GM19397 (cell line): ENCODE measurements around the gene PDE4D.
"Not testable (repeated sequence)": the region's sequence is repeated elsewhere in the genome, so short reads cannot be mapped to it uniquely, and the experiment has no call there.

Experiments
- ATAC-seq: cut with Tn5 transposase; IDR thresholded peaks from one replicate; pipeline ENCODE4 v1.9.1; 2021; ENCODE audit warnings: mild to moderate bottlenecking, moderate library complexity; ENCODE audit not compliant: unreplicated experiment

Gene PDE4D

DNA sequence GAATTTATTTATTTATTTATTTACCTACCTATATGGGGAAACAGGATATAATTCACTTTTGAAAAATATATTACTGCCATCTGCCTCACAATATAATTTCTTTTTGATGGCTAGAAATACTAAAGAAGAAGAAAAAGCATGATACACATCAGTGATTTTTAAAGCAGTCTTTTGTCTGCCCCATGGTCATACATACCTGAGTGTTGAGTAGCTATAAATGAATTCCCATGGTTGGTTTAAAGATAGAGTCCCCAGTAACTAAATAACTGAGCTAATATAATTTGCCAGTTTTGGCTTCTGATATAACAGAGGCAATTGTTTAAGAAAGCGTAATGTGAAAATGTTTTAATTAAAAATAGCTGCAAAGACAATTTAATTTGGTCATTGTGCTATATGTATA is 447.8 kb downstream of the PDE4D start:
- ATAC-seq: no peak

DNA sequence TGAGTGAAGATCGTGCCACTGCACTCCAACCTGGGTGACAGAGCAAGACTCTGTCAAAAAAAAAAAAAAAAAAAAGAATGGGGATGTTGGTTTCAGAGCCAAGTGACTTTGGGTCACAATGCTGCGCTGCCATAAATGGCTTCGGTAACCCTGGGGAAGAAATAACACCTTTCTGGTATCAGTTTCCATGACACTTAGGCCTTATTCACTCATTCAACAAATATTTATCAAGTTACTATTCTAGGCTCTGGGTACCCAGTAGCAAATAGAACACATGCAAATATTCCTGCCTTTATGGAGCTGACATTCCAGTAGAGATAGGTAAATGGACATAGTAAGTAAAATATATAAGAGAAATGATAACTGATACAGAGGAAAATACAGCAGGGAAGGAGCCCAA is 454.2 kb downstream of the PDE4D start:
- ATAC-seq: no peak

DNA sequence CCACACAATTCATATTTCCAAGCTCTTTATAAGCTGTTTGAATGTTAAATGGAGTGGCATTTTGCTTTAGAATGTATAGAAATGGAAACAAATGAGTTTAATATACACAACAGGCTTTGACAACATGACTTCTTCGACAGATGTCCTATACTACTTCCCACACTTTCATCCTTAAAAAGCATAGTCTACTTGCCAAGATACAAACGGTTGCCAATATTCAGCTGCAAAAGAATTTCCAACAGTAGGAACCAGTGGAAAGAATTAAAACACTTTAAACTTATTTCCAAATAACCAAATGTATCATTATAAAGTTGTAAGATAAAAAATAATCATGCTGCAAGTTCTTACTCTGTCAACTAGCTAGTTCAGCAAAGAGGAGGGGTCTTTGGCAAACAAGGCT is 456.4 kb downstream of the PDE4D start:
- no peak for ATAC-seq

DNA sequence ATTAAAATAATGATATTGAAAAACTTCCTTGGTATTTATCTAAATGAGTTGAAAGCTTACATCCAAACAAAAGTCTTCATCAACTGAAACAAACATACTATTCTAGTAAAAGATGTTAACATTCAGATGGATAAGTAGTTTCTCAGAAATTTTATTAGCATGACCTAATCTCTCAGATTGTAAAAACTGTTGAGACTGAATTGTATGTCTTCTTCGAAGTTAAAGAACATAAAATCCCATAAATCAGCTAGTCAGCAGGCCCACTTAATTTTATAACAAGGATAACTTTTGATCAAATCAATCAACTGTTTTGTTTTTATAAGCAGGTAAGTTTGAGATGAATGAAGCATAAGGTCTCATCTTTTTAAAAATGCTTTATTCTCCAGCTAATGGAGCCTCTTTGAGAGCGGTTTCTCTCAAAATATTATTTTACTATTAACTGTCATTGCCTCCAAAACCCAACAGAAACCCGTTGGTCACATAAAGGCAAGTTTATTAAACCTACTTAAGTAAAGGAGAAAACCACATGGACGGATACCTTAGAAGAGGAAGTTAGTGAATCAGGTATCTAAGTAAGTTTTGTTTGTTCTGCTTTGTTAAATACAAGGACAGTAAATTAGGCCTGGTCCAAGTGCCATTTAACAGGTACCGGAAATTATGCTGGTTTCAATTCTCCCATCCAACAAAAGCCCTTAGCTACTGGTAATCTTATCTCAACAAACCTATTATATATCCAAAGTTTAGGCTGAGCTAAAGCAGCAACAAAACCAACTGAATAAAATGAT is 457.0 kb downstream of the PDE4D start:
- no peak for ATAC-seq

DNA sequence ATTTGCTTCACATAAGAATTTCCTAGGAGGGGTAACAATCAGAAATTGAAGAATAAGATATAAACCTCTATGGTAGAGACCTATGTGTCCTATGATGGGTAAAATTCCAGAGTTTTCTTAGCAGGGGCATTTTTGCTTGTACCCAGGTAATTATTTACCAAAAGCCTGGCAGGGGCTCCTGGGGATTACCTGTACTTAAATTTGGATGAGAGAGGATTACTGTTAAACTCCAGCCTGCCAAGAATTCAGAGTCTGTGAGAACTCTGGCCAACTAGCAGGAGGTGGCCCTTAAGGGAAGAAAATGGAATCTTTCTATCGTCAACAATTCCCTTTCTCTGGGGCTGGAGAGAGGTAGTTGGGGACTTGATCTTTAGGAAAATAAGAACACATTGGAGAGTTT is 460.4 kb downstream of the PDE4D start:
- no peak for ATAC-seq

DNA sequence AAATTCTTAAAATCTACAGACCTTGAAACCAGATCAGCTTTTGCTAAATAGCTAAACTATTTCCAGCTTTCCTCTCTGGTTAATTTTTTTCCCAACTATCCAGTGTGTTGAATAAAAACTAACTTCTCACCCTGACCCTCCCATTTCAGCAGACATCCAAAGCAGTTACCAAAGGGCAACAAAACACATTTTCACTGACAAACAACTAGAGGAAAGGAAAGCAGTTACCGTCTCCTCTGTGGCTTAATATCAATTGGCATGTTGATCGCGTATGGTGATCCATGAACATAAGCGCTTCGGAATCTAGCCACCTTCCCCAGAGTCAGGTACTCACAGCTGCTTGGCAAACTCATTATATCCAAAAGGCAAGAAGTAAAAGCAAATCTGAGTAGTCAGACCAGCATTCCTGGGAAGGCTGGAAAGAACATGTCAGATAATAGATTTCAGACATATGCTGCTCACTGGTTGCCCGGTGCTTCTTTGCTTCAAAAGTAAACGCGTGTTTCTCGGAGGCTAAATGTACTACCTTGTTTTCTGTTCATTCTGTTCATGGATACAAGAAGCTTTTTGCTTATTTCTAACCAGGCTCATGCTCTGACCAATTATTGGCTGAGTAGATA is 463.4 kb downstream of the PDE4D start:
- no peak for ATAC-seq

DNA sequence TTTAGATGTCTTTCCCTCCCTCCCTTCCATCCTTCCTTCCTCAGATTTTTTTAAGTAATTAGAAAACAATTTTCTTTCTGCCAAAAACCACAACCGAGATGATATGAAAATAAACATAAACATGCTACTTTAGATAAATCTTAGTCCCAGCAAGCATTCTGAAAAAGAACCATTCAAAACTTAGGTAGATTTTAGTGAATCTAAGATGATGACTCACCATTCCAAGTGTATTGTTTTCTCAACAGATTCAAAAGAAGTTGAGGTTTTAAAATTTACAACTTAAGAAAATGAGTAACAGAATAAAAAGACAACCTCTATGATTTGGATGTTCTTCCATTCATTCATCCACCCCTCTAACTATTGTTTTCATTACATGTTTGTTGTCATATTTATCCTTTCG is 465.1 kb downstream of the PDE4D start:
- ATAC-seq: no peak

DNA sequence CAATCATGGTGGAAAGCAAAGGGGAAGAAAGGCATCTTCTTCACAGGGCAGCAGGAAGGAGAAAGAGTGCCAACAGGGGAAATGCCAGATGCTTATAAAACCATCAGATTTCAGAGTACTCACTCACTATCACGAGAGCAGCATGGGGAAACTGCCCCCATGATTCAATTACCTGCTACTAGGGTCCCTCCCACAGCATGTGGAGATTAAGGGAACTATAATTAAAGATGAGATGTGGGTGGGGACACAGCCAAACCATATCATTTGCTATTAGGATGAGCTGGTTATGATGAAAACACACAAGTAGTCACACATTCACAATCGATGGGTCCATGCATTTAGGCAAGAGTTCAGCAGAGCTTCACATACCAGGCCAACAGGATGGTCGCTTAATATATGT is 469.0 kb downstream of the PDE4D start:
- ATAC-seq: no peak

DNA sequence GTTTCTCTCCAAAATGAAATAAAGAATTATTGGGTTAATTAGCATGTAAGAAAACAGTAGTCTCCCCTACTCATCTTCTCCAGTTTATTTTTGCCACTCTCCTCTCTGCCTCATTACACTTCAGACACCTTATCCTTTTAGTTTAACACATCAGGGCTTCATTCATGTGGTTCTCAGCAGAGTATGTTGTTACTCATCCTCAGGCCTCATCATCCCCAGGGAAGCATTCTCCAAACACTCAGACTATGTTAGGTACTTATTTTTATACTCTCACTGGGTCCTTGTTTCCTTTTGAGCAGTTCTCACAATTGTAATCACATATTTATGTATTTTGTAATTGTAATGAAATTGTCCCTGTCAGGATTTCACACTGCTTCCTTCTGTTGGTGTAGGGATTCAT is 470.5 kb downstream of the PDE4D start:
- ATAC-seq: no peak

DNA sequence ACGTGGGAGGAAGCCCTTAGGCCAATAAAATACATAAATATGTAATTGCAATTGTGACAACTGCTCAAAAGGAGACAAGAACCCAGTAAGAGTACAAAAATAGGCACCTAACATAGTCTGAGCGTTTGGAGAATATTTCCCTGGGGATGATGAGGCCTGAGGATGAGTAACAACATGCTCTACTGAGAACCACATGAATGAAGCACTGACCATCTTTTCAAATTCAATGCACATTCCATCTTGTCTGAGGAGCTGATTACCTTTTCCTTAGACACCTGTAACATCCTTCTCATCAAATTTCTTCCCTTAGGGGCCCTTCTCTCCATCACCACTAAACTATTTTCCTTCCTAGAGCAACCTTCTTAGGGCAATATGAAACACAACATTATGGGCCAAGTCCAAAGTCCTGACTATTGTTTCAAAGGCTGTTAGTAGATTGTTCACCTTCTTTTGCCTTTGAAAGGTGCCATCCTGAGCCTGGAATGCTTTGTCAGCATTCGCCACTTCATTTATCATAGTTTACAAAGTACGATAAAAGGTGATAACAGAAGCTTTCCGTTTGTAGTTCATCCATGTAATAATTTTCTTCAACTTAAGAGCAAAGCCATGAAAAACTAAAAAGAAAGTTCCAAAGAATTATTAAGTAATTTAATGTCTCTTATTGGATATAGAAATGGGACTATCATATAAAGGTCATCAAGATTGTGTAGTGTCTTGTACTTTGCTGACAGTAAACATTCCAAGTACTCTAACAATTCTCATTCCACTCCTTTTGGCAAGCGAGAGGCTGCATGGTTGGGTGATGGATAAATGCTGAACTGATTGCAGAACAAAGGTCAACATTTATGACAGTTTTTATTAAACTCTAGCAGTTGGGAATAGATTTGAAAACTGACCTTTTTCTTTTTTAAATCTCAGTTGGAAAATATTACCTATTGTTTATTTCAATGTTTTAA is 471.3 kb downstream of the PDE4D start:
- ATAC-seq: no peak

DNA sequence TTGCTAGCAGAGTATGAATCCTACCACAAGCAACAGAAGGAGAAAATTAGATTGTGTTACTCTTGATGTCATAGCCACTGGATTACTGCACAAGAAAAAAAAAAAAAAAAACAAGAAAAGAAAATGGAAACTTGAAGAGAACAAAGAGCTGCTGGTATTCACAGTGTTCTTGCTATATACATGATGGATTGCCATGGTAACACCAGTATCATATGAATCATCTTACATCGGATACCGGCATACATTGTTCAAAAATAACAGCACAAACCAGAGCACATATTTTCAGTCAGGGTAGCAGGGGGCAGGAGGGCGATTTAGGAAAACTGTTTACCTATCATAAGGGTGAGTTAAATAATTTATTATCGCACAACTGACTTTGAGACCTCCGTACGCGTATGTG is 472.9 kb downstream of the PDE4D start:
- ATAC-seq: no peak

DNA sequence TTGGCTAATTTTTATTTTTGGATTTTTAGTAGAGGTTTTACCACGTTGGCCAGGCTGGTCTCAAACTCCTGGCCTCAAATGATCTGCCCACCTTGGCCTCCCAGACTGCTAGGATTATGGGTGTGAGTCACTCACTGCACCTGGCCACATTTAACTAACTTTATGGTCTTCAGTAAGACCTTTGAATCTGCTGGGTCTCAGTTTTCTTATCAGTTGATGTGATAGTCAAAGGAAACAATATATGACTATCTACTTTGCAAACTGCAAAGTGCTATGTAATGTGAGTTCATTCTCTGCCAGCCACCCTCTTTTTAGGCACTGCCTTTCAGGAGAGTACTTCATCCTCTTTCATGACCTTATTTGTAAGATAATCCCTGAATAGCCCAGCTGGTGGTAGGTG is 474.7 kb downstream of the PDE4D start:
- no peak for ATAC-seq

DNA sequence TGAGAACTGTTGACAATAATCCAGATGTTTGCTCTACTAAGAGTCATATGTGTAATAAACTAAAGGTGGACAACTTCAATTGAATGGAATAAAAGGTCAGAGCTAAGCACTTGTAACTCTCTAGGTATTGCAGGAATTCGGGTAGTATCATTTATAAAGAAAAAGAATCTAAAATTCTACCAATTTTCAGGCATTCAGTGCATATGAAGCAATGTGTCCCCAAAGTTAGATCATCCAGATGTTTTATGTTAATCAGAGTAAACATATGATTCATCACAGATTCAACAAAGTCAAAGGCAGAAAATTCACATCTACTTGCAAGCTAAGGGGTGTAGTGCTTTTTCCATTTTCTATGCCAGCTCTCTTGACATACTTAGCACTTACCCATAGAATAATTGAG is 477.1 kb downstream of the PDE4D start:
- no peak for ATAC-seq

DNA sequence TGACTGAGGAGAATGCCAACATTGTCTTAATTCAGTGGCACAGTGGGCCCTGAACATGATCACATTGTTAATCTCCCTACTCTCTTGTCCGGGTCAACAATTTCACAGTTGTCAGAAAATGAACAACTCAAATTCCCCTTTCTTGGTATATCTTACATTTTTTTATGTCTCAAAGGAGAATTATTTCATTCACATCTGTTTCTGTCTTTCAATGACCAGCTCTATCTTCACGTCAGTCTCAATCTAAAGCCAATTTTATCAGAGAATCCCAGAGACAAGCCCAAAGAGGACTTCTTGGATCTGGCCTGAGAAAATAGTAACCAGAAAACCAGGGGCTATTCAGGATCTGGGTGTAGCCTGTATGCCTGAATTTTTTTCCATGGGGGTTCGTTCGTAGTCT is 477.5 kb downstream of the PDE4D start:
- no peak for ATAC-seq

DNA sequence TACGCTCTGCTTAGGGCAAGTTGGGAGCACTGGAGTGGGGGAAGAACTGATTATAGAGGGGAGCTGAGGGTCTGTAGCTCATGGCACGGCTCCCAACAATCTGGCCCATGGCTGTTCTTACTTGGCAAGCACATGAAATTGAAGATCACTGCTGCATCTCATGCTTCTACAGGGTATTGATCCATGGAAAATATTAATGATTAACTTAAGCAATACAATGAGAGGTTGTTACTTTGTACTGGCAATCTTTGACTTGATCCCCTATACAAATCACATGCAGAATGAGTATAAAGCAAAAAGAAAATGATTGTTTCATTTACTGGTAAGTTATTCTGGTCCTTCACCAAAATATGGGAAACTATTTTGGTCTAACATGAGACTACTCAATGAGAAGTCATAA is 481.1 kb downstream of the PDE4D start:
- ATAC-seq: no peak

DNA sequence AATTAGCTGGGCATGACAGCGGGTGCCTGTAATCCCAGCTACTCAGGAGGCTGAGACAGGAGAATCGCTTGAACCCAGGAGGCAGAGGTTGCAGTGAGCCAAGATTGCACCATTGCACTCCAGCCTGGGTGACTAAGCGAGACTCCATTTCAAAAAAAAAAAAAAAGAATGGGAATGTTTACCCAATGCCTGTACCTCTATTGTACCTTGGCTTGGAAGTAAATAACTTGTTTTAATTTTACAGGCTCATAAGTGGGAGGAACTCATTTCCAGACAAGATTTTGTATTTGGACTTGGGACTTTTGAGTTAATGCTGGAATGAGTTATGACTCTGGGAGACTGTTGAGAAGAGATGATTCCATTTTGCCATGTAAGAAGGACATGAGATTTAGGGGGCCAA is 484.5 kb downstream of the PDE4D start:
- not testable (repeated sequence) for ATAC-seq

DNA sequence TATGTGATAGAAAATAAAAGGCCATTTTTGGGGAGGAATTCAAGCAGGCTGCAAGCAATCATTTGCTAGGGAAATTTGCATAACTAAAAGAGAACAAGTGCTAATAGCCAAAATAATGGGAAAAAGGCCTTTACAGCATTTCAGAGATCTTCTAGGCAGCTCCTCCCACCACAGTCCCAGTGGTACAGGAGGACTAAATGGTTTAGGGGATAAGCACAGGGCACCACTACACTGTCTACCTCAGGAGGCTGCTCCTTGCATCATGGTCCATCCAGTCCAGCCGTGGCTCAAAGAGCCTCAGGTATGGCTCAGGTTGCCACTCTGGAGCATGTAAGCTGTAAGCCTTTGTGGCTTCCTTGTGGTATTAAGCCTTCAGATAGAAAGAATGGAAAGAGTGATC is 485.6 kb downstream of the PDE4D start:
- no peak for ATAC-seq

DNA sequence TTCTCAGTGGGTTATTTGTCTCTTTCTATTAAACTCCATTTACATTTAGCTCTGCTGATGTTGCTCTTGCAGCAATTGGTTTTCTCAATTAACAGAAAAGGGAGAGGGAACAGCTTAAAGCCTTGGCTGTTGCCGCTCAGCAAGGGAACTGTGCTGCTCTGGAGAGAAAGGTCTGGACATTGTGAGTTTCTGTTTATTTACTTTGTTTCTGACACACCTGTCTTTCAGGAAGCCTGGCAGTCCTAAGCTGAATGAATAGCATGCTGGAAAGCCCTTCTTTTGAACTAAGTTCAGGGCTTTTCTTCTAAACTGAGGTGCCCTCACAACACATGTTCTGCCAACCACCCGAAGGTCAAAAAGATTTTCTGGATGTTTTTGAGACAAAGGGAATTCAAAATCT is 491.9 kb downstream of the PDE4D start:
- ATAC-seq: no peak

DNA sequence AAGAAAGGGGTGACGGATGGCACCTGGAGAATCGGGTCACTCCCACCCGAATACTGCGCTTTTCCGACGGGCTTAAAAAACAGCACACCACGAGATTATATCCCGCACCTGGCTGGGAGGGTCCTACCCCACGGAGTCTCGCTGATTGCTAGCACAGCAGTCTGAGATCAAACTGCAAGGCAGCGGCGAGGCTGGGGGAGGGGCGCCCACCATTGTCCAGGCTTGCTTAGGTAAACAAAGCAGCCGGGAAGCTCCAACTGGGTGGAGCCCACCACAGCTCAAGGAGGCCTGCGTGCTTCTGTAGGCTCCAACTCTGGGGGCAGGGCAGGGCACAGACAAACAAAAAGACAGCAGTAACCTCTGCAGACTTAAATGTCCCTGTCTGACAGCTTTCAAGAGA is 498.6 kb downstream of the PDE4D start:
- ATAC-seq: not testable (repeated sequence)

DNA sequence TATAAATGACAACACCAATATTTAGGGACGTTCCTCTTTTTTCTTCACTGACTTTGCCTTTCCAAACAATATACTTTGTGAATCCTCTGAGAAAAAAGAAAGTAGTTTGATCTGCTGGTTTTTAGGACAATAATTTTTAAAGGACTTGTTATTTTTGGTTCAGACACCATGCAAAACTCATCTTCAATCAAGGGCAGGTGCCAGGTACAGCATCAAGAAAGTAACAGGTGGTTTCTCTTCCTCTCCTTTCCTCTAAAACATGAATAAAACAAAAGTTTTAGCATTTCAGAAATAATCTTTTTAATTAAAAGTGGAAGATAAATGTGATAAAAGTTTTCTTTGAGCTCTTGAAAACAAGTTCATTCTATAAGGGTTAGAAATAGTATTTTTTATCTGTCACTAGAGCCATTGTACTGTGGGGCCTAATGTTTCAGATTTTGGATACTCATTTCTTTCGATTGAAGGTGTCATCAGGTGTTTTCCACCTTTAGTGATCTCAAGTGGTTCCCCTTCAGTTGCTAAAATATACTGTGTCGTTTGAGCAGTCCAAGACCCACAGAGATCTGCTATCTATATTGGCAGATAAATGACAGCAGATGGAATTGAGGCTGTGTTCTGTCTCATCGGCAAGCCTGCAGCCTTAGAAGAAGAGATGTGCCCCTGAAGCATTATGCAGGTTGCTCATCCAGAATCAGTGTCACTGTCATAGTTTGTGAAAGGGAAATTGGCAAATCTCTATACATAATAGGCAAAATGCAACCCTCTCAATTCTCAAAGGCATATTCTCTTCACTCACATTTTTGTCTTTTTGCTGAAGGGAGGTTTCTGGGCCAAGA is 499.7 kb downstream of the PDE4D start:
- ATAC-seq: no peak

DNA sequence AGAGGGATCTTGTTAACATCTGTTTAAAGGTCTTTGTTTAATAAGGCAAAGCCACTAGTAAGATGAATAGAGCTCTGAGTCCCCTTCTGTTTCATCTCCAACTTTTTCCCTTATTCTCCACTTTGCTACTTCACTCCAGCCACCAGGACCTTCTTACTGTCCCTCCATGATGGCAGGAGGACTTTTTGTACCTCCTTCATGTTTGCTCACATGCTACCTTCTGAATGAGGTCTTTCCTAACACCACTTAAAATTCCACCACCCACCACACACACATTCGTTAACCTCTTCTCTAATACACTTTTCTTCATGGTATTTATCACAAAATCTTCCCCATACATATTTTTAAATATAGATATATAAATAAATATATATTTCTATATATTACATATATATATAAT is 501.9 kb downstream of the PDE4D start:
- no peak for ATAC-seq
